HG03575 (cell line): ENCODE data around the gene MACO1.
"Not testable (repeated sequence)": the region's sequence is repeated elsewhere in the genome, so short reads cannot be mapped to it uniquely, and the experiment has no call there.

Experiments used
- ATAC-seq: cut with Tn5 transposase; IDR thresholded peaks from one replicate; pipeline ENCODE4 v1.9.1; 2021; ENCODE audit not compliant: unreplicated experiment, insufficient number of reproducible peaks, low FRiP score; ENCODE audit errors: extremely low read depth

Gene MACO1

GRCh38 chr1:25481625-25482024 is 50.9 kb downstream of the MACO1 start:
- ATAC-seq = no peak

- ATAC-seq = no peak
Measured at GRCh38 chr1:25482211-25482610, 51.5 kb downstream of the MACO1 start.

DNA sequence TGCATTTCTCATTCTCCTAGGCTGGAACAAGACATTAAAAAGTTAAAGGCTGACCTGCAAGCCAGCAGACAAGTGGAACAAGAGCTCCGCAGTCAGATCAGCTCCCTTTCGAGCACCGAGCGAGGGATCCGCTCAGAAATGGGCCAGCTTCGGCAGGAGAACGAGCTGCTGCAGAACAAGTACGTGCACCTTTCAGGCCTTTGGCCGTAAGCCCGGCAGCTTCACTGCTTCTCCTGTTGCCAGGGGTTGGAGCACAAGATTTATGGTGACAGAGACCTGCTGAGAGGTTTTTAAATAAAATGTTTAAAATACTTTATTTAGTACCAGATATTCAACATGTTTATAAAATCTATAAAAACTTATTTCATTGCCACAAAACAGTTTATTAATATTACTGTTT is 53.4 kb downstream of the MACO1 start:
- no peak for ATAC-seq

- ATAC-seq = no peak
Measured at GRCh38 chr1:25484533-25484932, 53.8 kb downstream of the MACO1 start.

DNA sequence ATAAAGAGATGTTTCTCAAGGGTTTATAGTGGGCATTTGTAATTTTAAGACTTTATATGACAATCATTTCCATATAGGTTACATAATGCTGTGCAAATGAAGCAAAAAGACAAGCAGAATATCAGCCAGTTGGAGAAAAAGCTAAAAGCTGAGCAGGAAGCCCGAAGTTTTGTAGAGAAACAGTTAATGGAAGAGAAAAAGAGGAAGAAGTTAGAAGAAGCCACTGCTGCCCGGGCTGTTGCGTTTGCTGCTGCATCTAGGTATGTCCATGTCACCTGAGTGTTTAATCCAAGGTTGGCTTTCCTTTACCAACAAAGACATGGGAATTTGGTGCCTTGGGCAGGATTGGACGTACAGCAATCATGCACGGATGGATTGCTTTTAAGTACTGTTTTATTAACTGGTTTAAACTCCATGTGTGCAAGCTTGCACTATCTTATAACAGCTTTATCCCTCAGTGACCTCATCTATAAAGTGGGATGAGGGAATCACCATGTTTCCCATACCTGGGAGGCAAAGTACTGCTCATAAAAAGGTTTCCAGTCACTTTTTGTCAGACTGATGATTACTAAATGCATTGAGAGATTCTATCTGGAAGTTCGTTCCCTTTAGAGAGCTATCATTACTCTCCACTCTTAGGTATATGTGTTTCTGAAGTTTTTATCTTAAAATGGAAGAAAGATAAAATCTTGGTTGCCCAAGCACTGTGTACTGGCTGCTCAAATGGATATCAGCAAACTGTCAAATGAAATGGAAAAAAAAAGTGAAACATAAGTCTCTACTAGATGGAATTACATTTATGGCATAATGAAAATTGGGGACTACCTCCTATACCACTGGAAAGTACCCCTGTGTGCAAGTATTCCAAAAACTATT is 55.1 kb downstream of the MACO1 start:
- ATAC-seq = no peak

DNA sequence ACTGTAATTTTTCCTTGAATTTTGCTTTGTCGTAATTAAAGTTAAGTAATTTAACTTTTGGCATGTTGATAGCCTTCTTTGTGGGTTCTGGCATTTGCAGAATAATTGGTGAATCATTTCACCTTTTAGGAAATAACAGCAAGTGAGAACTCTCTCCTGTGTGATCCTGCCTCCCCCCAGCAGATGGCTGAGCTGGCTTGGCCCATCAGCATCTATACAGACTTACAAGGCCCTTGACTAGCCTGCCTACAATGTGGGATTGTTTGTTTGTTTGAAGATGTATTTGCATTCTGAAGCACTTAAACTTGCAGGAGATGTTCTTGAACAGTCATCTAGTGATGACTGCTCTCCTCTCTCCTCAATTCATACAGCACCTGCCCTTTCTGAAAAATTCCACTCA is 55.9 kb downstream of the MACO1 start:
- ATAC-seq = no peak

DNA sequence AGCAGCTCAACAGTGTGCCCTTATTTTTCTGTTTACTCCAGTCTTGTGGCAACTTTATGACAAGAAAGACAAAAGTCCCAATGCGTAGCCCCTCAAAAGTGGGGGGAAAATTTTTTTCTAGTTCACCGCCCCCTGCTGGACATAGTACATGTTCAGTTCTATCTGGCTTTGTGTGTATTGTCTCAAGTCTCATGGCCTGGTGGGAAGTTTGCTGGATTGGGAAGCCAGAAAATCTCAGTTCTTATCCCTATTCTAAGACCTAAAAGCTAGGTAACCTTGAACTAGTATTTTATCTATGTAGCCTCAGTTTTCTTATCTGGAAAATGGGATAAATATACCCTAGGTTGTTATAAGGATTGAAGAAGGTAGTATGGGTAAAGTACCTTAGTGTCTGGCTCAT is 56.9 kb downstream of the MACO1 start:
- ATAC-seq = no peak

DNA sequence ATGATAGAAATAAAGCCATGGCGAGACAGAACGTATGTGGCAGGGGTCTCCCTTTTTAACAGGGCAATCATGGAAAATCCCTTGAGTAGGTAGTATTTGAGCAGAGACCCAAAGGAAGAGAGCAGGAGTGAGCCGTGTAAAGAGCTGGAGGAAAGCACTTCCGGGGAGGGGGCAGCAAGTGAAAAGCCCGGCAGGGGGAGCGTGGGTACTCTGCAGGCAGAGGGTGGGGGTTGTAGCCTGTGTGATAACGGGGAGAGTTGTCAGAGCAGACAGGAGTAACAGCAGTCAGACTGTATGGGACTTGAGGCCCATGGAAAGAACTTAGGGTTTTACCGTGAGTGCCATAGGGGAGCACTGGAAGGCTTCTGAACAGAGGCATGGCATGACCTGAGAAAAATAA is 61.6 kb downstream of the MACO1 start:
- ATAC-seq = no peak

- no peak for ATAC-seq
Measured at GRCh38 chr1:25494952-25495351, 64.3 kb downstream of the MACO1 start.

DNA sequence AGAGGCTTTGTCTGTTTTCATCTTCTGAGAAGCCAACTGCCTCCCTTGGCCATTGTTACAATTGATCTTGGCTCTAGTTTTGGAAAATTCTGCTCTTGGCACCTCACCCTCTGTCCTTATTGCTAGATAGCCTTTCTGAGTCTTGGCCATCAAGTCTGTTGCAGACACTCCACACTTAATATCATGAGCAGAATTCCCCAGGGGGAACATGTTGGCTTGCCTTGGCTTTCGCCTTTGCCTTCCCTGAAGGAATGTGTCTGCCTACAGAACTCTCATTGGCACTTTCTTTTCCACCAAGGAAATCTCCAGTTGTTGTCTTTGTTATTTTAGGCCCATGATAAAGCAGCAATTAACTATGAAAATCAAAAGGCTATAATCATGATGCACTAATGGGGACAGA is 70.0 kb downstream of the MACO1 start:
- no peak for ATAC-seq

- ATAC-seq = no peak
Measured at GRCh38 chr1:25501235-25502058, 70.8 kb downstream of the MACO1 start.

DNA sequence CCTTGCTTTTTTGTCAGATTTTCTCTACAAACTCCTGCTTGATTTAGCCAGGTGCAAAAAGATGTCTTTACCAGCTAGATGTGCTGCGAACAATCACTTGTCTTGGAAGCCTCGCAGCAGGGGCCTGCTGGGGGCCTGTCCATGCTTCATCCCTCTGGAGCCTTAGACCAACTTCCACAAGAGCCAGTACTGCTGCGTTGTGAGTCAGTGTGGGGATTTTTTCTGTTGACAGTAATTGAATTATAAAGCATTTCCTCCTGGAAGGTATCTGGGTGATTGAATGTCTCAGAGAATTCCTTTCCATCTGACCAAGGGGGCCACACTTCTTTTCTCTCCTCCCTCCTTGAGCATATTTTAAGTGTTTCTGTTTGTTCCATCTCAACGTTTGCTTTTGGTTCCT is 72.3 kb downstream of the MACO1 start:
- no peak for ATAC-seq

DNA sequence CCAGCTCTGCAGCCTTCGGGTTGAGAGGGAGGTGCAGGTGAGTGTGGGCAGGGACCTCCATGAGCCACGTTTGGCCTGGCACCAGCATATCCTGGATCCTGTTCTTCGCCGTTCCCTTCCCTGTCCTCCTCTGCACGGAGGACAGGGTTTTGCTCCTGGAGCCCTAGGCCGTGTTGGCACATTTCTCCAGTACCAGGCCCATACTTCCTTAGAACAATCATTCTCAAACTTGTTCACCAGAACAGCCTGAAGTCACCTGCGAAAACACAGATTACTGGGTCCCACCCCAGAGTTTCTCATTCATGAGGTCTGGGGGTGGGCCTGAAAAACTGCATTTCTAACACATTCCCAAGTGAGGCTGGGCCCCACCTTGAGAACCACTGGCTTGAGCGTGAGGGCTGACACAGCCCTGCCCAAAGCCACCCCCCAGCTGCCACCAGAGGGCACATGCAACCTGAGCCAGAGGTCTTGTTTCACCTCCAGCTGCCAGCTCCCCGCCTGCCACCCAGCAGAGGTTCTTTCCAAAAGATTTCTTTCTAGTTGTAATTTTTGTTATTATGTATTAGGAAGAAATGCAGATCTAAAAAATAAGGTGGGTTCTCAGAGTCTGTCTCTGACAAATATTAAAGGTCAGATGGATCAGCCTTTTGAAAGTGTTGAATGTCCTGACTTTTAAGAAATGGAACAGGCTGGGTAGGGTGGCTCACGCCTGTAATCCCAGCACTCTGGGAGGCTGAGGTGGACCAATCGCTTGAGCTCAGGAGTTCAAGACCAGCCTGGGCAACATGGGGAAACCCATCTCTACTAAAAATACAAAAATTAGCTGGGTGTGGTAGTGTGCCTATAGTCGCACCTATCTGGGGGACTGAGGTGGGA is 73.1 kb downstream of the MACO1 start:
- no peak for ATAC-seq

DNA sequence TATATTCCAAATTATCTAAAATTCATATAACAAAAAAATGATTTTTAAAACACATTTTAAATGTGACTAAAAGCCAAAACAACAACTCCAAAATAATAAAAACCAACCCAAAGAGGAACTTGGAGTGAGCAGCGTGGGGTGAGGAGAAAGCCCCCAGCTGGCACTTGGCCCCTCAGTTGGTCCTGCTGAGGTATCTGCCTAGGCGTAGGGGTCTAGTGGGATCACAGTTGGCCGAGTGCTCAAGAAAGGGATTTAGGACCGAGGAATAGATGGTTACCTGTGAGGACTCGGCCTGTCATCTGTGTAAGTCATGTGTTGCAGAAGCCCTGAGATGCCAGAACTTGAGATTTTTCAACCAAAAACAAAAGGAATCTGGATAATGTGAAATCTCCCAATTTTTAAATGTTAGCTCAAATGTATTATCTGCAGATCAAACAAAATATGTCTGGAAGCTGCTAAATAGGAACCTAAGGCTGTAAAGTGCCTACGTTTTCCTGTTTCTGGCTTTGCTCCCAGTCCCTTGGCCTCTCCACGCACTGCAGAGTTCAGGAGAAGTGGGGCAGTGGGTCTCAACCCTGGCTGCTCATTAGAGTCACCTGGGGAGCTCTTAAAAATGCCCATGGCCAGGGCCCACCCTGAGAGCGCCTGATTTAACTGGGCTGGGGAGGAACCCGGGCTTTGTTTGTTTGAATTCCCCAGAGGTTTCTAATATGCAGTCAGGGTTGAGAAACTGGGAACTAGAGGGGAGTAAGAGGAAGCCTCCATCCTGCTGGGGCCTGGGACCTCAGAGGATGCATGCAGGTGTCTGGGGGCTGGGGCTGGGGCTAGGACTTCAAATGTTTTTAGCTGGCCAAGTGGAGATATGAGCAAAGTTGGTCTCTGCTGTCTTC is 74.3 kb downstream of the MACO1 start:
- ATAC-seq = no peak

GRCh38 chr1:25505656-25506385 is 75.1 kb downstream of the MACO1 start:
- no peak for ATAC-seq

- ATAC-seq = not testable (repeated sequence)
Measured at GRCh38 chr1:25506566-25507463, 76.1 kb downstream of the MACO1 start.

GRCh38 chr1:25513666-25514065 is 83.0 kb downstream of the MACO1 start:
- no peak for ATAC-seq
